ENCODE data around the gene RYR2. TPM values are rescaled to one million over a fixed set of nuclear protein-coding genes. Genes with fewer than 3 reads are reported as not detected.

The RYR2 gene
- total RNA-seq, 1 experiment from 2014 or later = 3.4 TPM

DNA sequence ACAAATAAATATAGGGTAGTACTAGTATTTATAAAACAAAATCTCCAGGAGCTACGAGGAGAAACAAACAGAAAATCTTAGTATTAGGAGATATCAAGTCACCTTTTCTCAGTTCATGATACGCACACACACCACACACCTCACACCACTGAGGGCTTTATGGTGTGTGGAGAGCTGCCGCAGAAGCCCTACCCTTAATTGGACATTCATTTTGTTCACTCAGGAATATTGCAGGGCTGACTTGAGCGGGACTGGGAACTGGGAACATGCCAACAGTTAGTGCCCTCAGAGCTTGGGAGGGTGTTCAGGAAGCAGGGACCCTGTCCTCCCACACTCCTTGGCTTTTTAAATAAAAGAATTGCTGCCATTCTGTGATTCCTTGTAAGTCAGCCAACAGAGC, 386.8 kb downstream of the RYR2 start:
- H3K4me3 Mint-ChIP-seq = no peak overlapping the region
- Histone ChIP-seq H3K23ac (ENCODE audit: insufficient read length, low read depth, low read length) (no peak overlapping the region), H2BK15ac (ENCODE audit: low read depth, low read length) (no peak overlapping the region), H2BK5ac (ENCODE audit: insufficient read length, low read length) (no peak overlapping the region), H3K56ac (ENCODE audit: insufficient read length, low read depth, low read length) (no peak overlapping the region), H3K4me1 (ENCODE audit: insufficient read depth, low read length) (no peaks in the 10 kb centered on the region; the same call in 1 of the 2 replicates), H4K91ac (ENCODE audit: insufficient read length, low read depth, low read length) (no peak overlapping the region), H3K14ac (ENCODE audit: insufficient read depth, low read length) (no peak overlapping the region), H4K5ac (ENCODE audit: insufficient read length, low read depth, low read length) (no peak overlapping the region), H2BK120ac (ENCODE audit: low read depth, low read length, poor library complexity, severe bottlenecking) (no peak overlapping the region), H3K27ac (ENCODE audit: insufficient read length, low read depth, low read length) (no peak overlapping the region), H3K4me2 (ENCODE audit: insufficient read depth, insufficient read length, low read length) (no peak overlapping the region), H3K4ac (ENCODE audit: low read depth, low read length) (no peak overlapping the region), H3K27me3 (ENCODE audit: insufficient read depth, low read length) (no peaks in the 10 kb centered on the region), H3K9me3 (ENCODE audit: control insufficient read depth, low read depth, low read length) (no peaks in the 10 kb centered on the region), H2BK12ac (ENCODE audit: insufficient read length, low read depth, low read length) (no peak overlapping the region), H3K79me2 (ENCODE audit: insufficient read depth, low read length) (no peaks in the 10 kb centered on the region), H2AK5ac (ENCODE audit: insufficient read length, low read length) (no peak overlapping the region), H3K9ac (ENCODE audit: extremely low read depth, insufficient read length, low read length) (no peak overlapping the region), H2AFZ (ENCODE audit: low read length) (no peak overlapping the region), H4K8ac (replicated peaks; ENCODE audit: insufficient read length, low read depth, low read length) (no peak overlapping the region), H3T11ph (ENCODE audit: low read length) (no peak overlapping the region), H2BK20ac (ENCODE audit: low read depth, low read length, poor library complexity, severe bottlenecking) (no peak overlapping the region), H3K79me1 (ENCODE audit: insufficient read depth, low read depth, low read length, poor library complexity, severe bottlenecking) (no peaks in the 10 kb centered on the region), H3K18ac (ENCODE audit: insufficient read length, low read depth, low read length) (no peak overlapping the region), H3K23me2 (ENCODE audit: insufficient read length, low read depth, low read length, poor library complexity, severe bottlenecking) (no peaks in the 10 kb centered on the region), H4K20me1 (ENCODE audit: control insufficient read depth, insufficient read depth, insufficient read length) (no peaks in the 10 kb centered on the region)
- no peak for TF ChIP-seq CTCF (conservative IDR thresholded peaks at IDR 0.05)
- no peak for DNase-seq
- no peaks in the 10 kb centered on the region; a peak in 1 of 5 replicates for H3K9me3 Mint-ChIP-seq
- H3K4me1 Mint-ChIP-seq = peaks cover 6 to 7% of the 10 kb centered on the region in 2 experiments
- H3K27me3 Mint-ChIP-seq (ENCODE audit: low read depth) = no peaks in the 10 kb centered on the region
- no CpG with 5 or more reads among the region's 4 CpGs for WGBS (ENCODE audit: extremely low coverage, insufficient read length, low lambda C conversion rate)
- no peak overlapping the region; a peak in 2 of 7 replicates for H3K27ac Mint-ChIP-seq
- peaks cover 0 to 7% (median 5%) of the 10 kb centered on the region in 3 experiments; a peak in 3 of 7 replicates for H3K36me3 Mint-ChIP-seq (ENCODE audit: insufficient read depth in 1 of 3, low read depth in 3 of 3)
